Panc1 (cell line): ENCODE data around the gene GNAT2. TPM values are rescaled to one million over a fixed set of nuclear protein-coding genes. Genes with fewer than 3 reads are reported as not detected.

ENCODE experiments used
- ATAC-seq: fragments of 200-7000 bp; cut with Tn5 transposase; 2 replicates; pipeline ENCODE4 v1.9.1; 2020; ENCODE audit warnings: mild to moderate bottlenecking, moderate library complexity
- BruUV-seq: library from RNA; stranded (reverse); fragments of 400-500 nt; replicated peaks from 2 replicates; lab custom pipeline; 2021; lab: Mats Ljungman, UMichigan
- CTCF ChIA-PET: fragments of 300-600 bp; sonication (Branson Sonifier 250); formaldehyde crosslinking; loops from one replicate; lab custom pipeline; 2022; ENCODE audit warnings: antibody characterized with exemption; lab: Charles Lee
- POLR2A ChIA-PET: fragments of 300-600 bp; sonication (Branson Sonifier 250); formaldehyde crosslinking; loops from one replicate; lab custom pipeline; 2022; ENCODE audit warnings: antibody characterized with exemption; lab: Charles Lee
- DNase-seq: peaks from one replicate; pipeline ENCODE4 v3.0.0-alpha.2; 2010; ENCODE audit warnings: low read depth, low spot score
- H3K27ac ChIP-seq: 2 replicates; pipeline ENCODE4 v1.5.1; 2011; ENCODE audit warnings: mild to moderate bottlenecking, low read length, inconsistent platforms
- H3K27me3 ChIP-seq: fragments of 200-500 bp; sonication (Bioruptor generic); 2 replicates; pipeline ENCODE4 v1.6.0; 2014; ENCODE audit warnings: low read length, inconsistent platforms; ENCODE audit not compliant: control insufficient read depth, insufficient read depth
- H3K36me3 ChIP-seq: fragments of 200-500 bp; sonication (Bioruptor generic); 2 replicates; pipeline ENCODE4 v1.5.1; 2014; ENCODE audit warnings: inconsistent platforms, mild to moderate bottlenecking, low read length, moderate library complexity; ENCODE audit not compliant: control insufficient read depth, insufficient read depth
- H3K4me1 ChIP-seq: 2 replicates; pipeline ENCODE4 v1.5.1; 2011; ENCODE audit warnings: inconsistent platforms, mild to moderate bottlenecking, low read length, moderate library complexity; ENCODE audit not compliant: control insufficient read depth, insufficient read depth
- H3K4me3 ChIP-seq, 2 experiments: 2 replicates each; pipeline ENCODE4 v1.5.1; 2011 to 2012; ENCODE audit warnings: low read depth in 2 of 2, low read length in 2 of 2, mild to moderate bottlenecking in 2 of 2, inconsistent platforms in 1 of 2, moderate library complexity in 1 of 2
- H3K9me3 ChIP-seq: fragments of 200-500 bp; sonication (Bioruptor generic); 2 replicates; pipeline ENCODE4 v1.5.1; 2014; ENCODE audit warnings: low read depth, mild to moderate bottlenecking, inconsistent platforms, low read length, moderate library complexity; ENCODE audit not compliant: control insufficient read depth, insufficient read depth
- CTCF ChIP-seq: fragments of 450-650 bp; IDR thresholded peaks from 2 replicates; pipeline ENCODE4 v1.5.1; 2017; ENCODE audit warnings: mild to moderate bottlenecking
- POLR2AphosphoS5 ChIP-seq: IDR thresholded peaks from 2 replicates; pipeline ENCODE4 v1.6.1; 2012; ENCODE audit warnings: mild to moderate bottlenecking, low read depth, low read length, moderate library complexity
- REST ChIP-seq, 2 experiments: IDR thresholded peaks; 2 replicates each; pipeline ENCODE4 v1.6.1; 2011 to 2012; ENCODE audit warnings: low read depth in 2 of 2, control low read depth in 1 of 2, low read length in 1 of 2, mild to moderate bottlenecking in 1 of 2, moderate library complexity in 1 of 2; ENCODE audit not compliant: insufficient read depth in 1 of 2
- SIN3A ChIP-seq: IDR thresholded peaks from 2 replicates; pipeline ENCODE4 v1.6.1; 2012; ENCODE audit warnings: low read depth, mild to moderate bottlenecking, low read length, moderate library complexity, borderline replicate concordance; ENCODE audit not compliant: insufficient read depth
- TCF7L2 ChIP-seq: IDR thresholded peaks from 2 replicates; pipeline ENCODE4 v1.6.1; 2011; ENCODE audit warnings: mild to moderate bottlenecking, low read depth, low read length, inconsistent platforms
- in situ Hi-C: cut with HindIII; loops from 2 replicates; pipeline ENCODE4 v1.10.0; 2016; ENCODE audit warnings: low sequenced_read_pairs, low pct_unique_long_range_greater_than_20kb
- intact Hi-C: fragments of 100-400 bp; cut with micrococcal nuclease; formaldehyde crosslinking; loops from one replicate; pipeline ENCODE4 v1.10.0; 2022; ENCODE audit not compliant: unreplicated experiment
- total RNA-seq: library from RNA; stranded (reverse); gene quantifications from one replicate; pipeline ENCODE4 v1.2.1, GENCODE V29; 2021; ENCODE audit not compliant: unreplicated experiment

The GNAT2 gene
- total RNA-seq, 1 experiment from 2014 or later = 0.44 TPM

GRCh38 chr1:109626682-109627408 is 7.4 kb upstream of the GNAT2 start:
- TF ChIP-seq REST (IDR thresholded peaks at IDR 0.05; ENCODE audit: insufficient read depth in 1 of 2, low read depth in 2 of 2, low read length in 1 of 2) (no peak), POLR2AphosphoS5 (no peak), CTCF (no peak), SIN3A (no peak), TCF7L2 (no peak)
- Histone ChIP-seq H3K9me3 (no peaks in the 10 kb centered on the region), H3K4me3 (no peak overlapping the region), H3K27ac (no peak overlapping the region), H3K36me3 (no peaks in the 10 kb centered on the region), H3K27me3 (no peaks in the 10 kb centered on the region), H3K4me1 (peaks cover 8% of the 10 kb centered on the region; the same call in 1 of the 2 replicates)
- ATAC-seq (no peak), DNase-seq (no peak)
- in situ Hi-C loops = no loop called here
- ChIA-PET CTCF (no interaction called here), POLR2A (no interaction called here)
- intact Hi-C loops = no loop called here
- no TSS peak for BruUV-seq

GRCh38 chr1:109625601-109626560 is 6.5 kb upstream of the GNAT2 start:
- no peaks in the 10 kb centered on the region for H3K9me3 ChIP-seq
- ChIA-PET CTCF (no interaction called here), POLR2A (no interaction called here)
- BruUV-seq = no TSS peak
- in situ Hi-C loops (no loop called here), intact Hi-C loops (no loop called here)
- H3K4me1 ChIP-seq = peaks cover 8% of the 10 kb centered on the region; the same call in 1 of the 2 replicates
- ATAC-seq = no peak
- TF ChIP-seq SIN3A (no peak), POLR2AphosphoS5 (no peak), CTCF (no peak), REST (IDR thresholded peaks at IDR 0.05; ENCODE audit: insufficient read depth in 1 of 2, low read depth in 2 of 2, low read length in 1 of 2) (no peak), TCF7L2 (no peak)
- no peak overlapping the region for H3K4me3 ChIP-seq
- no peaks in the 10 kb centered on the region for H3K36me3 ChIP-seq
- H3K27ac ChIP-seq = no peak overlapping the region
- H3K27me3 ChIP-seq = no peaks in the 10 kb centered on the region
- DNase-seq = no peak
